Activated naive CD4-positive, alpha-beta T cell treated with Interleukin-2 at 50 U/mL for 16 hours (primary cell): ENCODE data around the gene C22orf42.
"Not testable (repeated sequence)": the region's sequence is repeated elsewhere in the genome, so short reads cannot be mapped to it uniquely, and the experiment has no call there.

Experiments
- DNase-seq: peaks from one replicate; pipeline ENCODE4 v3.0.0-alpha.2; 2020

C22orf42 gene, protein sequence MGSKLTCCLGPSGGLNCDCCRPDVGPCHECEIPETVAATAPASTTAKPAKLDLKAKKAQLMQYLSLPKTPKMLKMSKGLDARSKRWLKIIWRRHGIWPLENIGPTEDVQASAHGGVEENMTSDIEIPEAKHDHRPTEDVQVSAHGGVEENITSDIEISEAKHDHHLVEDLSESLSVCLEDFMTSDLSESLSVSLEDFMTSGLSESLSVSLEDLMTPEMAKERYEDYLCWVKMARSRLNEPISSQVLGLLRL

DNA sequence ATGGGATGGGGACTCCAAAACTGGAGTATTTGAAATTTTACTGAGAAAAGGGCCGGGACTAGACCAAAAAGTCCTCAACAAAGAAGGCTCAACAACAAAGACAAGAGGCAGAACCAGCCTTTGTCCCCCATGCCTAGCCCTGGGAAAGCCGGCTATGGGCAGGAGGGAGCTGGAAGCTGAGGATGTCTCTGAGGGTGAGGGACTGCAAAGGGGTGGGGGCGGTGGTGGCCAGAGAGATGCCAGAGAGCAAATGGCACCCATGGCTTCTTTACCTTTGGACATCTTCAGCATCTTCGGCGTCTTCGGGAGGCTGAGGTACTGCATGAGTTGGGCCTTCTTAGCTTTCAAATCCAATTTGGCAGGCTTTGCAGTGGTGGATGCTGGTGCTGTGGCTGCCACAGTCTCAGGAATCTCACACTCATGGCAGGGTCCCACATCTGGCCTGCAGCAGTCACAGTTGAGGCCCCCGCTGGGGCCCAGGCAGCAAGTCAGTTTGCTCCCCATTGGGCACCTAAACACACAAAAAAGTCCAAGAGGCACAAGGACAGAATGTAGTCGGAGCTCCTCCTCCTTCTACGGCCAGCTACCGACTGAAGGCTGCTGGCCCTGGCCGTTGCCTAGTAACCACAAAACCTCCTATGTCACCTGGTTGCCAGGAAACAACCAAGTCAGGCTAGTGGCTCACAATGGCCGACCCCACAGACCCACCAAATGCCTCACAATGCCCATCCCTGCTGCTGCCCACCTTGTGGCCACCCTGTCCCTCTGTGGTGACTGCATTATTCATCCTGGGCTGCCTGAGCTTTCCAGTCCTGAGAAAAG, at the start of gene C22orf42:
C22orf42 (minus strand) TSS at position 592 of the 822 bp plus-strand sequence; CDS start at position 504, 88 bp downstream.
- DNase-seq: no peak

DNA sequence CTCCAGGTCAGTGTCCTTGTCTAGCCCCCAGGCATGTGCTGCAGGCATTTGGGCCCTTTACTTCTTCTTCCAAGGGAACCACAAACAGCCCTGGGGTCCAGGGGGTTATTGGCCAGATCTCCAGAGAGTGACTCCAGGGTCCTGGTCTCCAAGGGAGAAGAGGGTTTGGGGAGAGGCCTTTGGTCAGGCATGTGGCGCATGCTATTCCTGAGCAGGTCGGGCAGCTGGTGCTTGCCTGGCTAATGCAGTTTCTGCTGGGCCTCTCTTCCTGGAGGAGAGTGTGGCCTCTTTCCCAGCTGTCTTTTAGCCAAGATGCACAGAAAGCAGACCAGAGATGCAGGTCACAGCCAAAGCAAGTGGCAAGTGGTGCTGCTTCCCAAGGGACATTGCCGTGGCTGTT, 49.6 kb upstream of the C22orf42 start:
- no peak for DNase-seq

DNA sequence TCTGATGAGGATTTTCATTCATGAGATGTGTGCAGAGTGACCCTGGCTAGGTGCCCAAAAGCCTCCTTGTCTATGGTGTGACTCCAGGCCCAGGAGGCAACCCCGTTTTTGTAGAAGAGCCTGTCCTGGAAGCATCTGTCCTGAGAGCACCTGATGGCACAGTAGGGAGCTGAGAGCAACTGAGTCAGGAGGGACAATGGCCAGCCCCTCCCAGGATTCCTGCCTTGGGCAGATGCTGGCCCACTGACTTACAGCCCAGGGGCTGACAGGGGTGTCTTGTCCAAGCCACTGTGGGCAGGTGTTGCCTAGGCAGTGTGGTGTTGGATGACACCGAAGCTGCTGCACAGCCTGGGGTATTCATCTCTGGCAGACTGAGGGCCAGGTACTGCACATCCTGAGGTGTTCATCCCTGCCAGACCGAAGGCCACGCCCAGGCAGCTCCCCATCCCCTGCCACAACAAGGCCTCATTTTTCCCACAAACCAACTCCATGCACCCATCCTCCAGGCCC, 48.9 kb upstream of the C22orf42 start:
- no peak for DNase-seq

DNA sequence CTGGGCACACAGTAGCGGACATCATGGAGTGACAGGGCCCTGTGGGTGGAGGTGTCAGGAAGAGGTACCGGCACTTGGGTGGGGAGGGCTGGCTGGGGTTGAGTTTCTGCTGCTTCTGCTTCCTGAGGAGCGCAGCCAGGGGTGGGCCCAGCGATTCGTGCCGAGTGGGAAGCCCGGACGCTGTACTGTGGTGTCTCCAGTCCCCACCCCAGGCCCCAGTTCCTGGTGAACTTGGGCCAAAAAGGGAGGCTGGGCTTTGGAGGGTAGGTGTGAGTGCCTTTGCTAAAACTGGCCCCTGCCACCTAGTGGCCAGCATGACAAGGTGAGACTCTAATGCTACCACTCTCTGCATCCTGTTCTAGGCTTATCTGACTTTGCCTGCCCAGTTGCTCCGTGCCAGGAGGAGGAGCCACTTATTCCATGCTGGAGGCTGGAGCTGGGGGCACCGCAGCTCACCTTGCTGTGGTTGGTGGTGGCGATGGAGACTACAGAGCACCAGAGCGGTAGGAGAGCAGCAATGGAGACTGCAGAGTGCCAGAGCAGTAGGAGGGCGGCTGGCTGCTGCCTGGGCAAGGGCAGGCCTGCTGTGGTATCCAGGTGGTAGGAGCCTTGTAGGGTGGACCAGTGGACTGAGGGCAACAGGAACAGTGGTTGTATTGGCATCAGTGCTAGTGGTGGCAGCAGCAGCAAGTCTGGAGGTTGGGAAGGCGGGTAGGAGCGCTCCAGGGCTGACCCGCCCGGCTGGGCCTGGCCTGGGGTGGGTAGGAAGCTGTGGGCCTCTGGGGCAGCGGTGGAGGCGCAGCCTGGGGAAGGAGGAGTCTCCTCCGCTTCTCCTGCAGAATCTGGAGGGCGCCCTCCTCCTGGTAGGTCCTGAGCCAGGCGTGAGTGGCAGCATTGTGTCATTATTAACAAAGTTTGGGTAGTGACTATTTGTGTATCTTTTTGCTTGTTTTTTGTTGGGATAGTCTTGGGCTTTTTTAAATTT, 48.0 kb upstream of the C22orf42 start:
- peak; percentile 40 for DNase-seq

DNA sequence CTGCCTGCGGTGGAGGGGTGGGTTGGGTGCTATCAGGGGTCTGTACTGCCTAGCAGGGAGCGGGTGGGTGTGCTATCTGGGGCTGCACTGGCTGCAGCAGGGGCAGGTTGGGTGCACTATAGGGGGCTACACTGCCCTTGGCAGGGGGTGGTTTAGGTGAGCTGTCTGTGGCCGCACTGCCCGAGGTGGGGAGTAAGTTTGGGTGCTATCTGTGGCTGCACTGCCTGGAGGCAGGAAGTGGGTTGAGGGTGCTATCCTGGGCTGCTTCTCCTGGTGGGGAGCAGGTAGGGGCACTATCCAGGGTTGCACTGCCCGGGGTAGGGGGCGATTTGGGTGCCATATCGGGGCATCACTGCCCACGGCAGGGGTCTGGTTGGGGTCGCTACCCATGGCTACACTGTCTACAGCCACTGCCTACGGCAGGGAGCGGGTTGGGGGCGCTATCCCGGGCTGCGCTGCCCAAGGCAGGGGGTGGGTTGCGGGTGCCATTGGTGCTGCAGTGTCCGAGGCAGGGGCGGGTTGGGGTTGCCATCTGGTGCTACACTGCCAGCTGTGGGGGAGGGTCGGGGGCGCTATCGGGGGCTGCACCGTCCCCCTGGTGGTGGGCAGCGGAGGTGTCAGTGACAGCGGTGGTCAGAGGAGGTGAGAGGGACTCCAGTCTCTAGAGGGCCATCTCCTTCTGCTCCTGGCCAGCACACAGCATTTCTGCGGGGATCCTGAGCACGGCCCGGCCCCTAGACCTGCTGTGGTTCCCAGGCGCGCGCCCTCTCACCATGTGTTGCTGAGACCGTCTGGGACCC, 47.1 kb upstream of the C22orf42 start:
- DNase-seq: no peak

DNA sequence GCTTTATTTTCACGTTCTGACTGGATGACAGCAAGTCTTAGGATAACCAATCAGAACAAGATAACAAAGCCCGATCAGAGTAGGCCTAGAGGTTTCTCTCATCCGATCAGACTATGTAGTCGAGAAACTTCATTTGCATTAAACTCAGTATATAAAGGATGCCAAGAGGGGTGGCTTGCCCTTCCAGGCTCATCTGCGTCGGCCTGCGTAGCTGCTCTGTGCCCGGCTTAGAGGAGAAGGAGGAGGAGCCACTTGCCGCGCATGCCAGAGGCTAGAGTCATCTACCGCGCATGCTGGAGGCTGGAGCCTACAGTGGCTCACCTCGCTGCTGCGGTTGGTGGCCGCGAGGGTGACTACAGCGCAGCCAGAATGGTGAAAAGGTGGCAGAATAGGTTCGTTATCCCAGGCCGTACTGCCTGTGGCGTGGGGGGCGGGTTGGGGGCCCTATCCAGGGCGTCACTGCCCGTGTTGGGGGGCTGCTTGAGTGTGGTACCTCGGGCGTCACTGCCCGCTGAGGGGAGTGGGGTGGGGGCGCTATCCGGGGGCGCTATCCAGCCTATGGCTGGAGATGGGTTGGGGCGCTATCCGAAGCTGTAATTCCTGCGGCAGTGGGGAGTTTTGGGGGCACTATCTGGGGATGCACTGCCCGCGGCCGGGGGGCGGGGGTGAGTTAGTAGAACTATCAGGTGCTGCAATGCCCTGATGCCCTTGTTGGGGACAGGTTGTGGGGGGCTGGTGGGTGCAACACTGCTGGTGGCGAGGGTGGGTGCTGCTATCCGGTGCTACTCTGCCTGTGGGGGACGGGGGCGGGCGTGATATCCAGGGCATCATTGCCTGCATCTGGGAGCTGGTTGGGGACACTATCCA, 46.0 kb upstream of the C22orf42 start, which contains the start of gene RFPL2:
RFPL2 (minus strand) TSS at position 218 of the 867 bp plus-strand sequence. CDS start 2,622 bp downstream, outside the sequence.
- peak; percentile 37 for DNase-seq

DNA sequence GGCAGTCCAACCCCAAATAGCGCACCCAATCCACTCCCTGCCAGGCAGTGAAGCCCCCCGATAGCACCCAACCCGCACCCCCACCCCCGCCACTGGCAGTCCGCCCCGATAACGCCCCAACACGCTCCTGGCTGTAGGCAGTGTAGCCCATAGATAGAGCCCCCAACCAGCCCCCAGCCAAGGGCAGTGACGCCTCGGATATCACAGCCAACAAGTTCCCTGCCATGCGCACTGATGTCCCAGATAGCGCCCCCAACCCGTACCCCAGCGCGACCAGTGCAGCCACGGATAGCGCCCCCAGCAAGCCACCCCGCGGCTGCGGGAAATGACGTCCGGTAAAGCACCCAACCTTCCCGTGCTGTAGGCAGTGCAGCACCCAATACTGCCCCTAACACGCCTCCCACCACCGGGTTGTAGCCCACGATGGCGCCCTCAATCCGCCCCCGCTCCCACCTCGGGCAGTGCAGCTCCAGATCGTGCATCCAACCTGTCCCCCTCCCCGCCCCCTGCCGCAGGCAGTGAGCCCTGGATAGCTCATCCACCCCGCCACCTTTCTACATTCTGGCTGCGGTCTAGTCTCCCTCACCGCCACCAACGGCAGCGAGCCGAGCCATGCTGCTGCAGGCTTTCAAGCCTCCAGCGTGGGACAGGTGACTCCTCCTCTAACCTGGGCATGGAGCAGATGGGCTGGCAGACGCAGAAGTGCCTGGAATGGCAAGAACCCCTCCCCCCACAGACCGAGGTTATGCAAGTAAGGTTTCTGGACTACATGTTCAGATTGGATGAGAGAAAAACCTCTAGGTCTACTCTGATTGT, 45.1 kb upstream of the C22orf42 start:
- DNase-seq: peak; percentile 9

DNA sequence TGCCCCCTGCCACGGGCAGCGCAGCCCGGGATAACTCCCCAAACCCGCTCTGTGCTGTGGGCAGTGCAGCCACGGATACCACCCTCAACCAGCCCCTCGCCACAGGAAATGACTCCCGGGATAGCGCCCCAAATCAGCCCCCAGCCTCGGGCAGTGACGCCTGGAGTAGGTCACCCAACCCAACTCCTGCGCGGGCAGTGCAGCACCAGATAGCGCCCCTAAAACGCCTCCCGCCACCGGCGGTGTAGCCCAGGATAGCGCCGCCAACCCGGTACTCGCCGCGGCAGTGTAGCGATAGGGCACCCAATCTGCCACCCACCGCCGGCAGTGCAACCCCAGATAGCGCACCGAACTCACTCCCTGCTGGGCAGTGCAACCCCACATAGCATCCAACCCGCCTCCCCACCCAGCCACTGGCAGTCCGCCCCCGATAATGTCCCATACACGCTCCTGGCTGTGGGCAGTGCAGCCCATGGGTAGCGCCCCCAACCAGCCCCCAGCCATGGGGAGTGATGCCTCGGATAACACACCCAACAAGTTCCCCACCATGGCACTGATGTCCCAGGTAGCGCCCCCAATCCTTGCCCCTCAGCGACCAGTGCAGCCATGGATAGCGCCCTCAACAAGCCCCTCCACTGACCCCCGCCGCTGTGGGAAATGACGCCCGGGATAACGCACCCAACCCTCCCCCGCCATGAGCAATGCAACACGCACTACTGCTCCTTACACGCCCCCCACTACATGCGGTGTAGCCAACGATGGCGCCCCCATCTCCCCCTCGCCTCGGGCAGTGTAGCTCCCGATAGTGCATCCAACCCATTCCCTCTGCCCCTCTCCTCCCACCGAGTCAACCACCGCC, 44.3 kb upstream of the C22orf42 start:
- DNase-seq: no peak

DNA sequence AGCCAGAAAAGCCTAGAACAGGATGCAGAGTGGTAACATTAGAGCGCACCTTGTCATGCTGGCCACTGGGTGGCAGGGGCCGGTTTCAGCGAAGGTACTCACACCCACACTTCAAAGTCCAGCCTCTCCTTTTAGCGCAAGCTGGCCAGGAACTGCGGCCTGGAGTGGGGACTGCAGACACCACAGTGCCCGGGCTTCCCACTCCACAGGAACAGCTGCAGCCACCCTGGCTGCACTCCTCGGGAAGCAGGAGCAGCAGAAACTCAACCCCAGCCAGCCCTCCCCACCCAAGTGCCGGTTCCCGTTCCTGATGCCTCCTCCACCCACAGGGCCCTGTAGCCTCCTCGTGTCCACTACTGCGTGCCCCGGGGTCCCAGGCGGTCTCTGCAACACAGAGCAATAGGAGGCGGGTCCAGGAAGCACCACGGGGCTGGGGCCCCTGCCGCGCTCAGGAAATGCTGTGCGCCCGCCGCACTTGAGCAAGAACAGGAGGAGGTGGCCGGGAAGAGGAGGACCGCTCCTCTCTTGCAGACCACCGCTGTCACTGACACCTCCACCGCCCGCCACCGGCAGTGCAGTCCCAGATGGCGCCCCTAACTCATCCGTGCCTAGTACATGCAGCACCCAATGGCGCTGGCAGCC, 43.6 kb upstream of the C22orf42 start:
- peak; percentile 40 for DNase-seq

DNA sequence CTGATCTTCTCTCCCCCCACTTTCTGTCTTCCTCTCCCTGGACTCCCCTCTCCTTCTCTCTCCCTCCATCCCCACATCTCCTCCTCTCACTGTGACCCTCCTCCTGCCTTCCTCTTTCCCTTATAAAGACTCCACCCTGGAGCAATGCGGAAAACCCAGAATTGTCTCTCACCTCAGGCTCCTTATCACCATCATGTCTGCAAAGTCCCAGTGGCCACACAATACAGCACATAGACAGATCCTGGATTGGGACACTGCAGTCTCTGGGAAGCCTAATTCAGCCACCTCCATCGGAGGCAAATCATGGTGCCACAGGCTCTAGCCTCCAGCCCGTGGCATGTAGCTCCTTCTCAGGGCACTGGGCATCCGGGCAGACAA, 43.0 kb upstream of the C22orf42 start:
- no peak for DNase-seq

DNA sequence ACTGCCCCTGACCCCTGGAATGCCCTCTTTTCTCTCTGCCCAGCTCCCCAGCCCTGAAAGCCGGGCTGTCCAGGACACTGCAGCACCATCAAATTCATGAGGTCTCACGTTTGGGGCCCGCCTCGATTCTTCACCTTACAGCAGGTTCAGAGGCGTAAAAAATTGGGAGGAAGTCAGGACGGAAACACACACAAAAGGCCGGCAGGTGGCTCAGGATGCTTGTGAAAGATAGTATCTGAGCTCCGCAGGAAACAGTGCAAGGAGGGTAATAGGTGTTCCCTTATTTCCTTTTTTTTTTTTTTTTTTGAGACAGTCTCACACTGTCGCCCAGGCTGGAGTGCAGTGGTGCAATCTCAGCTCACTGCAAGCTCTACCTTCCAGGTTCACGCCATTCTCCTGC, 41.6 kb upstream of the C22orf42 start:
- peak; percentile 9 for DNase-seq

DNA sequence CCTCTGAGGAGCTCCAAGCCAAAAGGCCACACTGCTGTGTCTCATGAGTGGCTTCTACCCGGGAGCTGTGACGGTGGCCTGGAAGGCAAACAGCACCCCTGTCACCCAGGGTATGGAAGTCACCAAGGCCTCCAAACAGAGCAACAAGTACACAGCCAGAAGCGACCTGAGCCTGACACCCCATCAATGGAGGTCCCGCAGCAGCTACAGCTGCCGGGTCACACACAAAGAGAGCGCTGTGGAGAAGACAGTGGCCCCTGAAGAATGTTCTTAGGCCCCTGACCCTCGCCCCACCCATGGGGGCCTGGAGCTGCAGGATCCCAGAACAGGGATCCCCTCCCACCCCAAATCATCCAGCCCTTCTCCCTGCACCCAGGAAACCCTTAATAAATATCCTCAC, 40.9 kb upstream of the C22orf42 start:
- no peak for DNase-seq

DNA sequence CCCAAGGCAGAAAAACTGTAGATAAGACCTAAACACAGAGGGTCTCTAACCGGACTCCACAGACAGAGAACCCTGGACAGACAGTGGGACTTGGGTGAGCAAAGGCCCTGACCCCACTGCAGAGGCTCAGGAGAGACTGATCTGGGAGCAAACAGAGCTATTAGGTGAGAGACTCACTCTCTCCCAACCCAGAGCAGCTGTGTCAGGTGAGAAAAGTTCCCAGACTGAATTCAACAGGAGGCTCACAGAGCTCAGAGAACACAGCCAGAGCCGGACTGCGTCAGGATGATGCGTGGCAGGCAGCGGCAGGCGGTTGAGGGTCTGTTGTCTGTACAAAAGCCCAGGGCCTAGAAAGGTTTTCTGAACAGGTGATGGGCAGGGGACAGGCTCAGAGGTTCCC, 40.2 kb upstream of the C22orf42 start:
- no peak for DNase-seq

DNA sequence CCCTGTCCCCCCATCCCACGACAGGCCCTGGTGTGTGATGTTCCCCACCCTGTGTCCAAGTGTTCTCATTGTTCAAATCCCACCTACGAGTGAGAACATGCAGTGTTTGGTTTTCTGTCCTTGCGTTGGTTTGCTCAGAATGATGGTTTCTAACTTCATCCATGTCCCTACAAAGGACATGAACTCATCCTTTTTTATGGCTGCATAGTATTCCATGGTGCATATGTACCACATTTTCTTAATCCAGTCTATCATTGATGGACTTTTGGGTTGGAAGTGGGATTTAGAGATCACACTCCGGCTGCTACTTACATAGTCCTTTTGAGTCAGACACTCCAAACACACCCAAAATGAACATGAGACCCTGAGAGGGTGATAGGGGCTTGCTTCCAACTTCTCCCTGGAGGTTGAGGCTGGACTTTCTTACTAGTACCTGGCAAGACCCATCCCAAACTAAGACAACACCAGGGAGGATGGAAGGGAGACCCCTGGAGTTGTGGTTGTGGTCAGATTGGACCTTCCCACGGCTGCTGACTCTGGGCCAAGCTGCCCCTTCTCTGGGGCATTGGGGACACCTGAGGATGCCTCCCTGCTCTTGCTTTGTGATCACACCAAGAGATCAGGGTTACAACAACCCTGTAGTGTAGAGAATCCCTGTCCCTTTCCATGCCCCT, 38.6 kb upstream of the C22orf42 start:
- DNase-seq: not testable (repeated sequence)

DNA sequence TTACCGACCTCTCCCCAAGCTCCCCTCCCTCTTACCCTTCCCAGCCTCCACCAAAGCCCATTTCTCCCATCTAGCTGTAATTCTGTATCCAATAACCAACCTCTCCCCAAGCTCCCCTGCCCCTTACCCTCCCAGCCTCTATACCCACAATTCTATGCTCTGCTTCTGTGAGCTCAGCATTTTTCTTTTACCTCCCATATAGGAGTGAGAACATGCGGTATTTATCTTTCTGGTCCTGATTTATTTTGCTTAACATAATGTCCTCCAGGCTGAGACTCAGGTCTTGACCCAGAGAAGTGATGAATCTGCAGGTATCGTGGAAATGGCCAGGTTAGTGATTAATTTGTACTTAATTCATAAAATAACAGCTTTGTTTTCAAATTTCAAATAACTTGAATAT, 36.8 kb upstream of the C22orf42 start:
- not testable (repeated sequence) for DNase-seq

DNA sequence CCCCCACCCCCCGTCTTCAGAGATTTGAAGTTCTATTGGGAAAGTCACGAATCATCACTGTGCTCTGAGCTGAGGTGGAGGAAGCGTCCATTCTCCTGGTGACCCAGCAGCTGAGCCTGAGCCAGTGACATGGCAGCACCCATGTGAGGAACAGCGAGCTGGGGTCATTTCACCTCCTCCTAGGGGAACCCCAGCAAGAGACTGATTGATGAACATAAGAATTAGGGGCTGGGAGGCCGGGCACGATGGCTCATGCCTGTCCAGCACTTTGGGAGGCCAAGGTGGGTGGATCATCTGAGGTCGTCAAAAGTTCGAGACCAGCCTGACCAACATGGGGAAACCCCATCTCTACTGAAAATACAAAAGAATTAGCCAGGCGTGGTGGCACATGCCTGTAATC, 34.2 kb upstream of the C22orf42 start:
- not testable (repeated sequence) for DNase-seq

DNA sequence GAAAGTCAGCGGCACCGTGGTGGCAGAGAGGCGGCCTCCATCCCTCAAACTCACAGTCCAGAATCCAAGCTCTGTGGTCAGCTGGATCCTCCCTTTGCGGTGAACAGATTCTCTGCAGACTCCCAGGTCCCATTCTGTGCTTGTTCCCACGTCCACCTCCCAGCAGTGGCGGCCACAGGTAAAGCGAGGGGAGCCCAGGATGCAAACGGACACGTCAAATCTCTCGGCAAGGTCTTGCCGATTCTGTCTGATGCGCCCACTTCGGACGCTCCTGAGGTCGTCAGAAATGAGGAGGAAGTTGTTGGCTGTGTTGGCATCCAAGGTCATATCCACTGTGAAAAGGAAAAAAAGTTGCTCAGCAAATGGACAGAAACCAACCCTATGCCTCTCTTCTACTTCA, 31.9 kb upstream of the C22orf42 start:
- DNase-seq: not testable (repeated sequence)

DNA sequence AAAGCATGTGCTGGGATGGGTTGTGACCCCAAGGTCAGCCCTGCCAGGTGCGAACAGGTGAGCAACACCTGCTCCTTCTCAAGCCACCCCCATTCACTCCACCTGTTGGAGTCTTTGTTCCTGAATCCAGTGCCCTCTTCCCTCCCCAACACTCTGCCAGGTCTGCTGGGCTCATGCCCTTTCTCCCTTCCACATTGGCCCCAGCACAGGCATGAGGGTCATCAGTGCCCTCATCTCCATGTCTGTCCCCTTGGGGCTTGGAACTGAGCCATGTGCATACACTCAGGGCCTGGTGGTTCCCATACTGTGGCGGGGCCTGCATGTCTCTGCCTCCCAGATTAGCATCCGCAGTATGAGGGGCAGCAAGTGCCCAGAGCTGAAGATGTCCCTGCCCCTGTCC, 26.7 kb upstream of the C22orf42 start:
- DNase-seq: no peak
